Activated CD8-positive, alpha-beta memory T cell treated with anti-CD3 and anti-CD28 coated beads for 24 hours (primary cell): ENCODE data around the gene MBD5.
"Not testable (repeated sequence)": the region's sequence is repeated elsewhere in the genome, so short reads cannot be mapped to it uniquely, and the experiment has no call there.

Experiments
- DNase-seq: peaks from one replicate; pipeline ENCODE4 v3.0.0-alpha.2; 2020

MBD5 gene

GRCh38 chr2:148021059-148021861 is at the start of gene MBD5:
MBD5 (plus strand) TSS chr2:148021091.
- no peak for DNase-seq

GRCh38 chr2:147976102-147976501 is 44.8 kb upstream of the MBD5 start:
- DNase-seq = no peak

GRCh38 chr2:147977679-147978078 is 43.2 kb upstream of the MBD5 start:
- no peak for DNase-seq

GRCh38 chr2:147980940-147981528 is 39.9 kb upstream of the MBD5 start:
- no peak for DNase-seq

GRCh38 chr2:147989102-147989501 is 31.8 kb upstream of the MBD5 start:
- DNase-seq = no peak

GRCh38 chr2:147989809-147990403 is 31.0 kb upstream of the MBD5 start:
- no peak for DNase-seq

GRCh38 chr2:147994965-147995364 is 25.9 kb upstream of the MBD5 start:
- DNase-seq = not testable (repeated sequence)

GRCh38 chr2:147996828-147997227 is 24.1 kb upstream of the MBD5 start:
- no peak for DNase-seq

- DNase-seq = no peak
These were observed 22.7 kb upstream of the MBD5 start for GRCh38 chr2:147998203-147998602.

GRCh38 chr2:147999126-147999525 is 21.8 kb upstream of the MBD5 start:
- no peak for DNase-seq

- no peak for DNase-seq
These were observed 20.8 kb upstream of the MBD5 start for GRCh38 chr2:148000095-148000494.

- DNase-seq = not testable (repeated sequence)
These were observed 18.5 kb upstream of the MBD5 start for GRCh38 chr2:148002420-148002819.

GRCh38 chr2:148006249-148007007 is 14.5 kb upstream of the MBD5 start:
- DNase-seq = no peak

- DNase-seq = no peak
These were observed 13.5 kb upstream of the MBD5 start for GRCh38 chr2:148007219-148007900.

GRCh38 chr2:148008411-148008810 is 12.5 kb upstream of the MBD5 start:
- not testable (repeated sequence) for DNase-seq

- no peak for DNase-seq
These were observed 7.0 kb upstream of the MBD5 start for GRCh38 chr2:148013876-148014275.

- DNase-seq = no peak
These were observed 6.3 kb upstream of the MBD5 start for GRCh38 chr2:148014616-148015015.

- peak; percentile 95 for DNase-seq
These were observed 506 bp upstream of the MBD5 start, which contains the start of gene ORC4 for GRCh38 chr2:148020111-148021058. ORC4 (minus strand) TSS chr2:148020737; CDS start chr2:147975958, 44,779 bp downstream.

GRCh38 chr2:148021886-148022285 is 995 bp downstream of the MBD5 start:
- DNase-seq = no peak

- no peak for DNase-seq
These were observed 1.5 kb downstream of the MBD5 start for GRCh38 chr2:148022351-148022750.

GRCh38 chr2:148022882-148023281 is 2.0 kb downstream of the MBD5 start:
- no peak for DNase-seq
